Neural crest cell (in vitro differentiated cells): Measurements from ENCODE around the gene REPS2. TPM values are rescaled to one million over a fixed set of nuclear protein-coding genes. Genes with fewer than 3 reads are reported as not detected.

ENCODE experiments used
- DNase-seq: peaks from one replicate; pipeline ENCODE4 v3.0.0; 2021; ENCODE audit warnings: low read depth, mixed read lengths, low spot score
- H3K27ac Mint-ChIP-seq: one replicate; pipeline ENCODE4 v1.8.0; 2021; ENCODE audit warnings: mild to moderate bottlenecking, mixed read lengths; ENCODE audit not compliant: unreplicated experiment
- H3K27me3 Mint-ChIP-seq: 2 replicates; pipeline ENCODE4 v1.8.0; 2021; ENCODE audit warnings: low read depth, mild to moderate bottlenecking, mixed read lengths
- H3K36me3 Mint-ChIP-seq: 2 replicates; pipeline ENCODE4 v1.8.0; 2021; ENCODE audit warnings: low read depth, mild to moderate bottlenecking, mixed read lengths
- H3K4me1 Mint-ChIP-seq: 2 replicates; pipeline ENCODE4 v1.8.0; 2021; ENCODE audit warnings: mixed read lengths
- H3K4me3 Mint-ChIP-seq: one replicate; pipeline ENCODE4 v1.8.0; 2021; ENCODE audit warnings: mild to moderate bottlenecking, mixed read lengths
- H3K9me3 Mint-ChIP-seq: 2 replicates; pipeline ENCODE4 v1.8.0; 2021; ENCODE audit warnings: mixed read lengths
- CTCF ChIP-seq: fragments of 200-600 bp; sonication (generic); conservative IDR thresholded peaks from 2 replicates; pipeline ENCODE4 v1.5.0; 2021; ENCODE audit warnings: antibody characterized with exemption, mild to moderate bottlenecking
- total RNA-seq: library from RNA; stranded (reverse); gene quantifications from 2 replicates; pipeline ENCODE4 v1.2.1, GENCODE V29; 2021

The REPS2 gene
- total RNA-seq, 1 donor from 2014 or later, result 0.58 TPM

- TF ChIP-seq CTCF, result no peak
- Mint-ChIP-seq H3K9me3 (no peaks in the 10 kb centered on the region), H3K27me3 (no peaks in the 10 kb centered on the region), H3K4me3 (no peak overlapping the region), H3K27ac (no peak overlapping the region), H3K36me3 (no peaks in the 10 kb centered on the region), H3K4me1 (no peaks in the 10 kb centered on the region)
- DNase-seq, result no peak
Observed at GRCh38 chrX:16916561-16916960, 29.9 kb upstream of the REPS2 start.

GRCh38 chrX:16917120-16917519 lies 29.3 kb upstream of the REPS2 start:
- peaks cover 3% of the 10 kb centered on the region for H3K27me3 Mint-ChIP-seq
- DNase-seq, result no peak
- no peaks in the 10 kb centered on the region for H3K4me1 Mint-ChIP-seq
- no peak overlapping the region for H3K4me3 Mint-ChIP-seq
- TF ChIP-seq CTCF, result no peak
- no peak overlapping the region for H3K27ac Mint-ChIP-seq
- H3K36me3 Mint-ChIP-seq, result no peaks in the 10 kb centered on the region
- H3K9me3 Mint-ChIP-seq, result no peaks in the 10 kb centered on the region

GRCh38 chrX:16918979-16919378 lies 27.5 kb upstream of the REPS2 start:
- no peaks in the 10 kb centered on the region for H3K4me1 Mint-ChIP-seq
- no peak for TF ChIP-seq CTCF
- H3K27ac Mint-ChIP-seq, result no peak overlapping the region
- H3K27me3 Mint-ChIP-seq, result peaks cover 4% of the 10 kb centered on the region
- no peaks in the 10 kb centered on the region for H3K36me3 Mint-ChIP-seq
- no peaks in the 10 kb centered on the region for H3K9me3 Mint-ChIP-seq
- H3K4me3 Mint-ChIP-seq, result no peak overlapping the region
- no peak for DNase-seq

GRCh38 chrX:16920075-16920474 lies 26.4 kb upstream of the REPS2 start:
- H3K36me3 Mint-ChIP-seq, result no peaks in the 10 kb centered on the region
- no peaks in the 10 kb centered on the region for H3K9me3 Mint-ChIP-seq
- H3K4me1 Mint-ChIP-seq, result no peaks in the 10 kb centered on the region
- DNase-seq, result no peak
- TF ChIP-seq CTCF, result no peak
- no peak overlapping the region for H3K4me3 Mint-ChIP-seq
- peaks cover 4% of the 10 kb centered on the region for H3K27me3 Mint-ChIP-seq
- no peak overlapping the region for H3K27ac Mint-ChIP-seq

GRCh38 chrX:16923157-16923556 lies 23.3 kb upstream of the REPS2 start:
- Mint-ChIP-seq H3K27me3 (peaks cover 4% of the 10 kb centered on the region), H3K4me3 (no peak overlapping the region), H3K27ac (no peak overlapping the region), H3K36me3 (no peaks in the 10 kb centered on the region), H3K9me3 (no peaks in the 10 kb centered on the region), H3K4me1 (no peaks in the 10 kb centered on the region)
- no peak for TF ChIP-seq CTCF
- no peak for DNase-seq
